ENCODE measurements around the gene HEPHL1.
"Not testable (repeated sequence)": the region's sequence is repeated elsewhere in the genome, so short reads cannot be mapped to it uniquely, and the experiment has no call there.

The HEPHL1 gene, protein sequence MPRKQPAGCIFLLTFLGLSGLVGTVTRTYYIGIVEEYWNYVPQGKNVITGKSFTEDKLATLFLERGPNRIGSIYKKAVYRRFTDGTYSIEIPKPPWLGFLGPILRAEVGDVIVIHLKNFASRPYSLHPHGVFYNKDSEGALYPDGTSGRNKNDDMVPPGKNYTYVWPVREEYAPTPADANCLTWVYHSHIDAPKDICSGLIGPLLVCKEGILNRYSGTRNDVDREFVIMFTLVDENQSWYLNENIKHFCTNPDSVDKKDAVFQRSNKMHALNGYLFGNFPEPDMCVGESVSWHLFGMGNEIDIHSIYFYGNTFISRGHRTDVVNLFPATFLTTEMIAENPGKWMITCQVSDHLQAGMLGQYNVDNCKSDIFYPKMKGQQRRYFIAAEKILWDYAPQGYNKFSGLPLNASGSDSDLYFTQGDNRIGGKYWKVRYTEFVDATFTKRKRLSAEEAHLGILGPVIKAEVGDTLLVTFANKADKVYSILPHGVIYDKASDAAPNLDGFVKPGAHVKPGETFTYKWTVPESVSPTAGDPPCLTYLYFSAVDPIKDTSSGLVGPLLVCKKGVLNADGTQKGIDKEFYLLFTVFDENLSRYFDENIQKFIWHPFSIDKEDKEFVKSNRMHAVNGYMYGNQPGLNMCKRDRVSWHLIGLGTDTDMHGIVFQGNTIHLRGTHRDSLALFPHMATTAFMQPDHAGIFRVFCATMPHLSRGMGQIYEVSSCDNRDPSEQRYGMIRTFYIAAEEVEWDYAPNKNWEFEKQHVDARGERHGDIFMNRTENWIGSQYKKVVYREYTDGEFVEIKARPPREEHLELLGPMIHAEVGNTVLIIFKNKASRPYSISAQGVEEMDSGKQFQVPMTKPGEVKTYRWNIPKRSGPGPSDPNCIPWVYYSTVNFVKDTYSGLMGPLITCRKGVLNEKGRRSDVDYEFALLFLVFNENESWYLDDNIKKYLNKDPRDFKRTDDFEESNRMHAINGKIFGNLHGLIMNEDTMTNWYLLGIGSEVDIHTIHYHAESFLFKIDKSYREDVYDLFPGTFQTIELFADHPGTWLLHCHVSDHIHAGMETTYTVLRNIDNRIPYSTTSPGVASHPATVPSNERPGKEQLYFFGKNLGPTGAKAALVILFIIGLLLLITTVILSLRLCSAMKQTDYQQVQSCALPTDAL

DNA sequence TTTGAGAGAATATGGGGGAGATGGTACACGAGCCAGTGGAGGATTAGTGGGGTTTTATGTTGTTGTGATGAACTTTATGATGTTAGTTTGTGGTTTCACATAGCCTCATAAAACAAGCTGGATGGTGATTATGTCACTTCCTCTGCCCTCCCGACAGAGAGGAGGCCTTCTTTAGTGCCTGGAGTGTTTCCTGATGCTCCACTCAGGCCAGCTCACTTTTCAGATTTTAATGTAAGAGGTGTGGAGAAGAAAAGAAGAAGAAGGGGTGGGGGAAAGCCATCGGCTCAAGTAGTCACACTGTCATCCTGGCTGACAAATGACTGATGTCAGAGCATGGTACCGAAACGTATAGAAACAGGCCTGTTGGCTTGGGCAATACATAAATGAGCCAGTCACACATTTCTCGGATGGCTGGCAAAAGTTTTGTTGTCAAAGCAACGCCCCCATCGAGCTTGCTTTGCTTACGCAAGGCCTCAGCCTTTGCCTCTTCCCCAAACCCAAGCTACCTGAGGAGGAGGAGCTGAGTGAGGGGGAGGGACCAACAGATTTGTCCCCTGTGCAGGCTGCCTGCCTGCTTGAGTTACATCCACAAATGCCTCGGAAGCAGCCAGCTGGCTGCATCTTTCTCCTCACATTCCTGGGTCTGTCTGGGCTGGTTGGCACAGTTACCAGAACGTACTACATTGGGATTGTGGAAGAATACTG is at the start of gene HEPHL1:
TSS of gene HEPHL1 (plus strand) at position 578 of the 705 bp plus-strand sequence. CDS start at position 593, 15 bp downstream.
- no peak for DNase-seq

DNA sequence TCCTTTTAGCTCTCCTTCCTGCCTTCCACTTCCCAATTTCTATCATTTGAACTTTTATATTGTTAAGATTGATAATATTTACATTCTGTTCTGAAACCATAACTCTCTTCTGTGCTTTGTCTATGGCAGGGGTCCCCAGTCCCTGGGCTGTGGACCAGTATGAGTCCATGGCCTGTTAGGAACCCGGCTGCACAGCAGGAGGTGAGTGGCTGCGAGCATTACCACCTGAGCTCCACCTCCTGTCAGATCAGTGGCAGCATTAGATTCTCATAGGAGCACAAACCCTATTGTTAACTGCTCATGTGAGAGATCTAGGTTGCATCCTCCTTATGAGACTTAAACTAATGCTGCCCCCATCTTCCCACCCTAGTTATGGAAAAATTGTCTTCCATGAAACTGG is 48.4 kb upstream of the HEPHL1 start:
- DNase-seq = no peak

DNA sequence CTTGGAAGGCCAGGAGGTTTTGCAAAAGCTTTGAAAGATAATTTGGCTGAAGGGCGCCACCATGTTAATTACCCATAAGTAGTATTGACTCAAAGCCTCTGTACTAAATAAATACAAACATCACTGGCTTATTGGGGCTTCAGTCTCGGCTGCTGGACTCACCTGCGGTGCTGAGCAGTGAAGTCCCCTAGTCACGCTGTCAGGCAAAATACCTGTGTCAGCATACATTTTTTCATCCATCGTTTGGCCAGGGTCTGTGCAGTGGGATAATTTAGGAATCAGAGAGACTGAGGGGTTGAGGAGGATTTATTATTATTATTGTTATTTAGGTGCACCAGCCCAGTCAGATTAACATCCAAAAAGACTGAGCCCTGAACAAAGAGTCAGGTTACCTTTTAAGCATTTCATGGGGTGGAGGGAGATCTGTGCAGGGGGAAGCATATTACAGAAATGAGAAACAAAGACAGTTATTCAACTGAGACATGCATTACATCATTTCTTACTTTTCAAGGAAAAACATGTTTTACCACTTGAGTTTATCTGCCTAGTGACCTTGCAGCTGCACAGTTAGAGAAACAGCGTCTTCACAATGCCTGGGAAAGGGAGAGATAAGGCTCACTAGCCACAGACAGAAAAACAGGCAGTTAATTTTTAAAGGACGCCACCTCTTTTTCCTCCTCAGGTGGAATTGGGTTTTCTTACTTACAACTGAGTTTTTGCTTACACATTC is 47.7 kb upstream of the HEPHL1 start:
- not testable (repeated sequence) for DNase-seq

DNA sequence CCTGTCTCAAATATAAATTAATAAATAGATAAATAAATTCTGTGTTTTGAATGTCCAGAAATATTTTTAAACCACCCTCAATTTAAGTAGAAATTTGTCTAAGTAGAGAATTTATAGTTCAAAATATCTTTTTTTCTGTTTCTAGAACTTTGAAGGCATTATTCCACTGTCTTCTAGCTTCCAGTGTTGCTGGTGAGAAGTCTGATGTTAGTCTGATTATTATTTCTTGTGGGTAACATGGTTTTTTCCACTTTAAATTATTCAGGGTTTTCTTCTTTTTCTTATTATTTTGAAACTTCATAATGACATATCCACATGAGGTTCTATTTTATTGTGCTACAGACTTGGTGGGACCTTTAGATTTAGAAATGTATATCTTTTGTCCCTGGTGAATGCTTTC is 46.4 kb upstream of the HEPHL1 start:
- DNase-seq = no peak

DNA sequence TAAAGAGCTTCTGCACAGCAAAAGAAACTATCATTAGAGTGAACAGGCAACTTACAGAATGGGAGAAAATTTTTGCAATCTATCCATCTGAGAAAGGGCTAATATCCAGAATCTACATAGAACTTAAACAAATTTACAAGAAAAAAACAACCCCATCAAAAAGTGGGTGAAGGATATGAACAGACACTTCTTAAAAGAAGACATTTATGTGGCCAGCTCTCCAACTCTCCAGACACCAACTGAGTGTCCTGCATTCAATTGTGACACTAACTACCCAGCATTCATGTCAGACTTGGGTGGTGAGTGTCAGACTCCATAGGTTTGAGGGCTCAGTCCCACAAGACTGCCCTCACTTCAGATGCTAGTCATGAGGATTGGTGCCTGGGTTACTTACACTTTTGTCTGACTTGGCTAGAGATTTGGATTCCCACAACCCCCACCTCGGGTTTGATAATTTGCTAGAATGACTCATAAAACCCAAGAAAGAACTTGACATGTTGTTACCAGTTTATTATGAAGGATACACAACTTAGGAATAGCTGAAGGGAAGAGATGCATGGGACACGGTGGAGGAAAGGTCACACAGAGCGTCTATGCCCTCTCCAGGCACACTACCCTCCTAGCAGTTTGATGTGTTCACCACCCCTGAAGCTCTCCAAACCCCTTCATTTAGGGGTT is 44.4 kb upstream of the HEPHL1 start:
- not testable (repeated sequence) for DNase-seq

DNA sequence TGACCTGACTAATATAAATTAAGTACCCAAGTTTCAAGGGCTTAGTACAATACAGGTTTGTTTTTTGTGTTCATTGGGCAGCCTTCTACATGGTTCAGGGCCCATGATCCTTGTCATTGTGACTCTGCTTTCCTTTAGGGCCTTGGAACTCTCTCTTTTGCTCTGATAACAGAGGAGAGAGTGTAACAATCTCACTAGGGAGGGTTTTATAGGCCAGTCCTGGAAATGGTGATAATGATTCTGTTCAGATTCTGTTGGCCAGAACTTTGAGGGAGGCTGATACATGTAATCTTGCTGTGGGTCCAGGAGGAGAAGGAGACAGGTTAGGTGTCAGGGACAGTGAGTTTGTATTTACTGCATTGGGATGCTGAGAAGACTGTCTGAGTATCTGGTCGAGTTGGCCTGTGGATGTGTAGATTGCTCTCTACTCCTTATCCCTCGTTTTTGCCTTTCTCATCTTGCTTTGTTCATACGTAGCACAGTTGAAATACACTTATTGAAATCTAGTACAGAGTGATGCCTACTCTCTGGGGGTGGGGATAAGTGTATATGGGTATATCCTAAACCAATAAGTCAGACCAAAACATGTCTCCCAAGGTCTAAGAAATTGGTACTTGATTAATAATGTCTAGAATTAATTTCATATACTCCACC is 37.5 kb upstream of the HEPHL1 start:
- no peak for DNase-seq

DNA sequence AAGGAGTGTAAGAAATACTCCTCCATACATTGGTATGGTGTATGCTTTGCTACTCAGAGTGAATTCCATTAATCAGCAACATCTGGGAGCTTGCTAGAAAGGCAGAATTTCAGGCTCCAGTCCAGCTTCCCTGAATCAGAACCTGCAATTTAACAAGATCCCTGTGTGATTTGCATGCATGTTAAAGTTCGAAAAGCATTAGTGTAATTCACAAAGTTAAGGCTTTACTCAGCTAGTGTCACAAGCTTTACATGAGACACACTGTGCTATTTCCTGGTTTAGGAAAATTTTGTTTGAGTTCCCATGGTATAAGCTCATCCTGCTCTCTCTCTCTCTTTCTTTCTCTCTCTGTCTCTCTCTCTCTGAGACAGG is 37.0 kb upstream of the HEPHL1 start:
- no peak for DNase-seq

DNA sequence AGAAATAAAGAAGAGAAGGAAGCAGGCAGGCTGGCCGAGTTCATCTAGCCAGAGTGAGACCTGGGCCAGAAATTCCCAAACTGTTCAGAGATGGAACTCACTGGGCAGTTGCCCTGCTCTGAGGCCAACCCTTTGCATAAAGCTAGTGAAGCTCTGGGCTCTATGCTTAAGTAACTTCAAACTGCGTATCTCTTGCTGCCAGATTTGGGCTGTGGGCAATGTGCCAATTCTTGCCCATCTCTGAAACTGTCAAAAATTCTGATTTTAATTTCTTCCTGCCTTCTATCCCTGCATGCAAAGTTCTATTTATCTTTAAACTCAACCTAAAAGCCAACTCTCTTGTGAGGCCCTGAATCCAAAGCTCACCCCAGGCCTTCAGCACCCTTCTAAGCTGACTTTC is 36.2 kb upstream of the HEPHL1 start:
- no peak for DNase-seq

DNA sequence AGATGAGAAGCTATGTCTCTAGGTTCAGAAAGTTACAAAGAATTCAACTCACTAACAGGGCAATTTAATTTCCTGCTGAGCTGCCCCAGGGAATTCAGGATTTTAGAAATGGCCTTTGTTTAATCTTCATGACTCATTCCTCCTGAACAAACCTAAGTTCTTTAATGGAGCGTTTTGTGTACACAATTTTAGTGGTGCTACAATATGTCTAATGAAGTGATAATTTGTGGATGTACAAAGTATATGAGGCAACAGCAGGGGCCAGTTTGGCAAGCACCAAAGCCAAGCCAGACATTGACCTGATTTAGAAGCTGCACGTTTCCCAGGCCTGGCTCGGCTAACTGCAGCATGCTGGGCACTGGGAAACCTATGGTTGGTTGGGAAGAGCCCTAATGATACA is 34.4 kb upstream of the HEPHL1 start:
- DNase-seq = no peak

DNA sequence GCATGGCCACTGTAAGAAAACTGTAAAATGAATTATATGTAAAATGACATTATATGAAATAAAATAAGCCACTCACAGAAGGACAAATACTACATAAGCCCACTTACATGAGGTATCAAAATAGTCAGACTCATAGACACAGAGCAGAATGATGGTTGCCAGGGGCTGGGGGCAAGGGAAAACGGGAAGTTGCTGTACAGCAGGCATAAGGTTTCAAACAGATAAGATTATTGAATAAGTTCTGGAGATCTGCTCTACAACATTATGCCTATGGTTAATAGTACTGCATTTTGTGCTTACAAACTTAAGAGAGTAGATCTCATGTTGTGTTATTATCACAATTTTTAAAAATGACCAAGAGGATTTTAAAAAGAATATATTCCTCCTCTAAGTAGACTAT is 32.7 kb upstream of the HEPHL1 start:
- no peak for DNase-seq

DNA sequence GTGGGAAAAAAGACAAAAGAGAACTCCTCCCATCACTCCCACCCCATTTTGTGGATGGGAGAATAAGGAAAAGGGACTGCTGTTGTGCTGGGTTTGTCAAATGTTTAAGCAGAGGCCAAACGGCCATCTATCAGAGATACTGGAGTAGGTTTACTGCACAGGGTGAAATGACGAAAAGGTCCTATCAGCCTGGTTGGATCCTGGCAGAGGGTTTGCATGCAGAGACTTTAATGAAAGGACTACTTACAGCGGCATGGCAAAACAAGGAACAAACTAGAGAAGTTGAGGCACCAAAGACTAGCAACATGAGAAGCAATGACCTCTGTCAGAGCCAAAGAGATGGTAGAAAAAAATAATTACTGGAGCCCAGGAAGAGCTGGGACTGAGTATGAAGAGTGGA is 32.2 kb upstream of the HEPHL1 start:
- DNase-seq = no peak

DNA sequence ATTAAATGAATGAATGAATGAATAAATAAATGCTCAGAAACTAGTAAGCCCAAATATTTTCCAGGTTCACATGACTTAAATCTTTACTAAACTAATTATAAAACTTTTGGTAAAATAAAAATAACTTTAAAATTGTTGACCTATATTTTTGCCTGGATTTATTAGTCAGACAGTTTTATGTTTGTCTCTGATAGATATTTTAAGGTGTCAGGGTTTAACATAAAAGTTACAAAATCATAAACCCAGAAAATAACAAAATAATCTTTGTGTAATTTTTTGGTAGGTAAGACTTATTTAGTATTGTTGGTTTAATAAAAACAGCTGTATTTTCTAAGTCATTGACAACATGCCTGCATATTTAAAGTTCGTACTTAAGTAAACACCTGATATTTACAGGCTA is 27.4 kb upstream of the HEPHL1 start:
- DNase-seq = no peak

DNA sequence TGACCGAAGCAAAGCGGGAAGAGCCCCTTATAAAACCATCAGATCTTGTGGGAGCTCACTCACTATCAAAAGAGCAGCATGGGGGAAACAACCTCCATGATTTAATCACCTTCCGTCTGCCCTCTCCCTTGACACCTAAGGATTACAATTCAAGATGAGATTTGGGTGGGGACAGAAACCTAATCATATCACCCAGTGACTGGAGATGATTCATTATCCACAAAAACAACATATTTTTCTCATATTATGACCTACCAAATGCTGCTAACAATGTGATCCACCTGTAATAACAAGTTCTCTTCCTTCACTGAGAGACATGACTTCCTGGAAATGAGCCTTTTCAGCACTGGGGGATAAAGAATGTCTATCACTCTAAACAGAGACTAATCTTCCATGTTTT is 23.4 kb upstream of the HEPHL1 start:
- DNase-seq = no peak

DNA sequence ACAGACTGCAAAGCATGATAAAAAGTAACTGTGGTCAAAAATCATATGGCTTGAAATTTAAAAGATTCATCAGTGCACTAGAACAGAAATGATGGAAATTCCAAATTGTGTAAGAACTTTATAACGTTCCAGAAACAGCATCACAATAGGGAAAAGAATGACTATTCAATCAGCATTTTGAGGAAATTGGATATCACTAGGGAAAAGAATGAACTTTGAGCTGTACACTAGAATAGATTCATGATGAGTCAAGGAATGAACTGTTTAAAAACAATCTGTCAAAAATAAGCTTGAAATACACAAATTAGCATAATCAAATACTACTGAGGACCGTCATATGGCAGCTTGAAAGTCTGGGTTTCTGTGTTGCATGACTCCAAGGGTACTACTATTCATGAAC is 20.5 kb upstream of the HEPHL1 start:
- no peak for DNase-seq

DNA sequence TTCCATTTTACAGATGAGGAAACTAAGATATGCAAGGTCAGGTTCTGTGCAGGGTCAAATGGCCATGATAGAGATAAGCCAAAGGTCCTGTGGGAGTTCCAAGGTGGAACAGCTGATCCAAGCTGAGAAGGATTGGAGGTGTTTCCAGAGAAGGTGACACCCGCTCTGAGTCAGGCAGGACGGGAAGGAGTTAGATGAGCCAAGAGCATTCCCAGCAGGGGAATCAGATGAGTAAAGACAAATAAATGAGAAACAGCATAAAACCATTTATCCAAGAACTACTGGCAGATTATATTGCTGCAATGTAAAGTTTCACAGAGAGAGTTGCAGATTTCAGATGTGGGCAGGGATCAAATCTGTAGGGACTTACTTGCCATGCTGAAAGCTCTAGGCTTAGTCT is 18.9 kb upstream of the HEPHL1 start:
- DNase-seq = no peak

DNA sequence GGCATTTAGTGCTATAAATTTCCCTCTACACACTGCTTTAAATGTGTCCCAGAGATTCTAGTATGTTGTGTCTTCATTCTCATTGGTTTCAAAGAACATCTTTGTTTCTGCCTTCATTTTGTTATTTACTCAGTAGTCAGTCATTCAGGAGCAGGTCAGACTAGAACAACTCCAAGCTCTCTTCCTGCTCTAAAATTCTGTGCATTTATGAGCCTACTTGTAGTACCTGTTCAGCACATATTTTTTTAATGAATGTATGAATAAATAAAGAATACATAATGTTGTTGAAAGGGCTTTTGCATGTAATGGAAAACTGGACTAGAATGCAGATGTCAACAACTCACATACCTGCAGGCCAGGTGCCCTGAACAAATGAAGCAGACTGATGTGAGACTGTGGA is 13.7 kb upstream of the HEPHL1 start:
- DNase-seq = no peak

DNA sequence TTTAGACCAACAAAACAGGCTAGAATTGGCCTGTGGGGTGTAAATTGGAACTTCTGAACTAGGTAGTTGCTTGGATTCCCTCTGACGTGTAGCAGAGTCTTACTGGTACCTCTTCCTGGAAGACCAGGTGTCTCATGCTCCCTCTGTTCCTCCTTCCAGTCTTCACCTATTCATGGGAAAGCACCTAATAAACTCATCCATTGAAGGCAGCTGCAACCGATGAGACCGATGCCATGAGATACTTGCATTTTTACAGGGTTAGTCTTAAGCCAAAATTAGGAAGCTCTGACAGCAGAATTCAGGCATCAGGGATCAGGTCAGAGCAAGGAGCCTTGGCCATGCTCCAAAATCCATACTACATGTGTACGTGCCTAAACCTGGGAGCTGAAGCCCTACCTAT is 13.2 kb upstream of the HEPHL1 start:
- no peak for DNase-seq

DNA sequence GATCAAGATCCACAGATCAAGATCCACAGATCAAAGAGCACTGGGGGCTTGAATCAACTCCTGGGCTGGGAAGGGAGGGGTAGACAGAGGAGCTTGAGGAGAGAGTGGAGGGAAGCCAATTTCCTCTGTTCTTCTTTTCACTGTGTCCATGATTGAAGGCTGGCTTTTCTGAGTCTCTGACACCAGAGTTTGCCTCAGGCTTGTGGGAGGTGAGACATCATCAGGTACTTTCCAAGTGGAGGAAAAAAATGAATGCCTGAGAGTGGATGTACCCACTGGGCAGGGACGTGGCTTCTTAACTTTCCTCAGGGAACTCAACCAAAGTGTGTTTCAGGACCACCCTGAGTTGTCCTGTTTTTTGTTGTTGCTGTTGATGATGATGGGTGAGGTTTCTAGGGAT is 11.0 kb upstream of the HEPHL1 start:
- no peak for DNase-seq

DNA sequence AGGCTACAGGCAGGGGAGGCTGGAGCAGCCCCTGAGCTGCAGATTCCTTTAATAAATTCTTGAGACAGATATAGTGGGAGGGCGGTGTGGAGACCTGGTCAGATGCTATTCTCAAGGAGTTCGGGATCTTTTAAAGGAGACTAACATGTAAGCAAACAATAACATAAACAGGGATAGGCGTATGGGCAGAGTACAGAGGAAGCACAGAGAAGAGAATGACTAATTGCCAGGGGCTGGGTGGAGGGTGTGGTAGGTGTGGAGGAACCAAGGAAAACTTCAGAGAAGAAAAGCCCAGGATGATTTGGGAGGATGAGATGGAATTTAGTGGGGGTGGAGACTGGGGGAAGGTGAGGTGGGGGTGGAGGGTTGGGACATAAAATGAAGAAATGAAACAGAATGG is 9.7 kb upstream of the HEPHL1 start:
- DNase-seq = no peak

DNA sequence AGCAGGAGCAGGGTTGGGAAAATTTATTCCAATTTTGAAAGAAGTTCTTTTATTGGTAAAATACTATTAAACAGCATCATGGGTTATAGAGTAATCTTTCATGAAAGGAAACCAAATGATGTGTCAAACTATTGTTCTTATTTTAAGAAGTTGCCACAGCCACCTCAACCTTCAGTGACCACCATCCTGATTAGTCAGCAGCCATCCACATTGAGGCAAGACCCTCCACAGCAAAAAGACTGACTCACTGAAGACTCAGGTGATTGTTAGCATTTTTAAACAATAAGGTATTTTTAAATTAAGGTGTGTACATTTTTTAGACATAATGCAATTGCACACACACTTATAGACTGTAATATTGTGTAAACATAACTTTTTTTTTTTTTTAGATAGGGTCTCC is 3.7 kb upstream of the HEPHL1 start:
- DNase-seq = no peak

DNA sequence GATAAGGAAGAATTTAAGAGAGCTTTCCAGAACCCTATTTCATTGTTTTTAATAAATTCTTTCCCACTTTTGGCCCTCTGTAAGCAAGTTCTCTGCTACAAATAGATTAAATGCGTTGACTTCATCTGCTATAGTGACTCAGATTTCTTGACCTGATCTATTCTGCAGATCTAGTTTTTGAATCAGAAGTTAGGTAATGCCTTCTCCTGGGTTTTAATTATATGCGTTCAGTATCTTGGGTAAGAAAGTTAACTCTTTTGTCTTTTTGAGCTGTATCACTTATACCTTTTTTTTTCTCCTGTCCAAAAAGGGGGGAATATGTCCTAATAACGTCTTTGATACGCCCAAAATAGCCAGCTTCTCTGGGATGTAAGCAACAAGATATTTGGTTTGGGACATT is 2.4 kb upstream of the HEPHL1 start:
- DNase-seq = no peak

Data from NCI-H82 (cell line).